GM12878 (cell line): ENCODE measurements around the gene MYO3A. TPM values are rescaled to one million over a fixed set of nuclear protein-coding genes. Genes with fewer than 3 reads are reported as not detected.
A peak's percentile ranks its signal among the peaks of the same experiment; 100 is the strongest.

ENCODE experiments used
- ATAC-seq: fragments of 200-7000 bp; cut with Tn5 transposase; 3 replicates; pipeline ENCODE4 v1.9.1; 2020; ENCODE audit warnings: mild to moderate bottlenecking, moderate library complexity
- BruUV-seq: library from RNA; stranded (reverse); fragments of 400-500 nt; replicated peaks from 2 replicates; lab custom pipeline; 2021; lab: Mats Ljungman, UMichigan
- CTCF ChIA-PET: fragments of 300-600 bp; sonication (Branson Sonifier 250); formaldehyde crosslinking; extraction: SDS; loops from one replicate; lab custom pipeline; 2021; ENCODE audit warnings: inconsistent platforms; lab: Yijun Ruan, JAX
- POLR2A ChIA-PET: fragments of 350-600 bp; formaldehyde crosslinking; extraction: SDS; loops from one replicate; lab custom pipeline; 2021; ENCODE audit warnings: inconsistent platforms; lab: Charles Lee
- RAD21 ChIA-PET: fragments of 300-600 bp; sonication (Branson Sonifier 250); formaldehyde crosslinking; loops from one replicate; lab custom pipeline; 2023; ENCODE audit warnings: antibody characterized with exemption; ENCODE audit not compliant: unreplicated experiment; lab: Charles Lee
- SMC1A ChIA-PET: fragments of 300-600 bp; sonication (Branson Sonifier 250); formaldehyde crosslinking; loops from one replicate; lab custom pipeline; 2023; ENCODE audit not compliant: unreplicated experiment, uncharacterized antibody; lab: Charles Lee
- DNase-seq: peaks from one replicate; pipeline ENCODE4 v3.0.0-alpha.2; 2011; ENCODE audit warnings: low read depth, low spot score
- FAIRE-seq: peaks from 3 replicates; lab custom pipeline; 2011; peaks lifted over from hg19 to GRCh38; lab: Jason Lieb, UNC
- H2AFZ ChIP-seq: 2 replicates; pipeline ENCODE4 v1.6.0; 2011; ENCODE audit warnings: low read depth, low read length, control low read depth; ENCODE audit not compliant: control insufficient read depth
- H3K27ac ChIP-seq: 2 replicates; pipeline ENCODE4 v1.5.1; 2011; ENCODE audit warnings: control low read depth; ENCODE audit not compliant: control insufficient read depth, insufficient read depth
- H3K27me3 ChIP-seq, 2 experiments: replicated peaks in 1 of 2; 2 replicates each; pipeline versions ENCODE4 v1.6.0 to v1.6.1; 2011; ENCODE audit warnings: low read length in 1 of 2; ENCODE audit not compliant: control insufficient read depth in 2 of 2, insufficient read depth in 2 of 2
- H3K36me3 ChIP-seq, 2 experiments: 2 replicates each; pipeline ENCODE4 v1.5.1; 2011; ENCODE audit warnings: low read length in 1 of 2; ENCODE audit not compliant: control insufficient read depth in 2 of 2, insufficient read depth in 2 of 2
- H3K4me1 ChIP-seq: 2 replicates; pipeline ENCODE4 v1.6.1; 2011; ENCODE audit warnings: mild to moderate bottlenecking, low read length, moderate library complexity, mixed read lengths; ENCODE audit not compliant: control insufficient read depth, insufficient read depth
- H3K4me2 ChIP-seq: 2 replicates; pipeline ENCODE4 v1.6.0; 2011; ENCODE audit warnings: control low read depth; ENCODE audit not compliant: control insufficient read depth, insufficient read depth
- H3K4me3 ChIP-seq: fragments of 200-600 bp; sonication (generic); 2 replicates; pipeline ENCODE4 v1.5.1; 2016
- H3K79me2 ChIP-seq: 2 replicates; pipeline ENCODE4 v1.6.0; 2011; ENCODE audit warnings: low read length; ENCODE audit not compliant: control insufficient read depth, insufficient read depth
- H3K9ac ChIP-seq: 2 replicates; pipeline ENCODE4 v1.8.0; 2011; ENCODE audit warnings: low read length, control low read depth, mixed read lengths; ENCODE audit not compliant: control insufficient read depth, insufficient read depth
- H3K9me3 ChIP-seq: replicated peaks from 3 replicates; pipeline ENCODE4 v1.5.1; 2011; ENCODE audit warnings: mild to moderate bottlenecking, low read length; ENCODE audit not compliant: control insufficient read depth, insufficient read depth
- H4K20me1 ChIP-seq: 2 replicates; pipeline ENCODE4 v1.6.0; 2011; ENCODE audit not compliant: control insufficient read depth, insufficient read depth
- ATF2 ChIP-seq: IDR thresholded peaks from 2 replicates; pipeline ENCODE4 v1.6.1; 2012; ENCODE audit warnings: low read length, inconsistent platforms
- BACH1 ChIP-seq: fragments of 450-650 bp; IDR thresholded peaks from 2 replicates; pipeline ENCODE4 v1.6.1; 2017; ENCODE audit warnings: mild to moderate bottlenecking, borderline replicate concordance
- CEBPZ ChIP-seq: fragments of 150-350 bp; IDR thresholded peaks from 2 replicates; pipeline ENCODE4 v1.6.1; 2016; ENCODE audit warnings: low read depth, low read length
- GABPA ChIP-seq: IDR thresholded peaks from 2 replicates; pipeline ENCODE4 v1.6.1; 2014; ENCODE audit warnings: antibody characterized with exemption, low read depth, mild to moderate bottlenecking, inconsistent platforms
- IRF5 ChIP-seq: fragments of 450-650 bp; IDR thresholded peaks from 2 replicates; pipeline ENCODE4 v1.6.1; 2017; ENCODE audit warnings: borderline replicate concordance
- JUNB ChIP-seq: IDR thresholded peaks from 2 replicates; pipeline ENCODE4 v1.6.1; 2016; ENCODE audit warnings: antibody characterized with exemption, mild to moderate bottlenecking
- MEF2A ChIP-seq: IDR thresholded peaks from 2 replicates; pipeline ENCODE4 v1.6.1; 2011; ENCODE audit warnings: low read depth, mild to moderate bottlenecking, low read length, moderate library complexity; ENCODE audit not compliant: insufficient read depth
- NFIC ChIP-seq: IDR thresholded peaks from 2 replicates; pipeline ENCODE4 v1.6.1; 2012; ENCODE audit warnings: low read depth, mild to moderate bottlenecking, inconsistent platforms, low read length, moderate library complexity
- RUNX3 ChIP-seq: IDR thresholded peaks from 2 replicates; pipeline ENCODE4 v1.6.1; 2012; ENCODE audit warnings: low read length, inconsistent platforms
- STAT1 ChIP-seq: fragments of 450-650 bp; conservative IDR thresholded peaks from 2 replicates; pipeline ENCODE4 v1.6.1; 2014; ENCODE audit warnings: antibody characterized with exemption, mild to moderate bottlenecking
- SUPT20H ChIP-seq: IDR thresholded peaks from 2 replicates; pipeline ENCODE4 v1.6.1; 2011; ENCODE audit warnings: low read depth, mild to moderate bottlenecking, low read length, moderate library complexity, borderline replicate concordance; ENCODE audit not compliant: control insufficient read depth
- ZNF384 ChIP-seq: IDR thresholded peaks from 2 replicates; pipeline ENCODE4 v1.6.1; 2012; ENCODE audit warnings: low read depth, mild to moderate bottlenecking, low read length, improper control_type of control experiment, borderline replicate concordance
- WGBS: methylation state at CpG from one replicate; pipeline ENCODE4 v1.1.6; 2016; ENCODE audit warnings: low lambda C conversion rate; ENCODE audit not compliant: insufficient replicate concordance, insufficient coverage; ENCODE audit errors: missing lambda C conversion rate; 5-methylcytosine and 5-hydroxymethylcytosine counted together
- in situ Hi-C: fragments of 300-500 bp; cut with MboI; formaldehyde crosslinking; loops from 9 replicates; pipeline ENCODE4 v1.14.3; 2018; ENCODE audit warnings: mixed read lengths
- intact Hi-C: fragments of 100-400 bp; cut with micrococcal nuclease; formaldehyde crosslinking; loops from one replicate; pipeline ENCODE4 v1.14.2; 2022; ENCODE audit not compliant: unreplicated experiment
- polyA plus RNA-seq, 11 experiments: library from polyadenylated mRNA; depleted of rRNA in 4 of 11; unstranded in 6 of 11; stranded (reverse) in 5 of 11; fragments of >200 nt; fragmentation: Nextera tagmentation in 4 of 11; fragmentation: Illumina TruSeq in 1 of 11; extraction: Ambion mirVana in 4 of 11; extraction: Trizol in 1 of 11; gene quantifications; 1 replicate in 1 of 11; 2 replicates in 10 of 11; pipeline versions ENCODE4 v1.2.1 to v1.2.3, GENCODE V29; 2011 to 2016; ENCODE audit warnings: inconsistent platforms in 2 of 11, missing spikeins in 2 of 11, low read depth in 1 of 11
- total RNA-seq, 4 experiments: library from RNA; depleted of rRNA in 3 of 4; stranded (reverse); fragments of >200 nt in 3 of 4; fragmentation: Illumina TruSeq in 1 of 4; extraction: Trizol in 1 of 4; gene quantifications; 2 replicates each; pipeline versions ENCODE4 v1.2.1 to v1.2.3, GENCODE V29; 2013 to 2021

Gene MYO3A
- total and polyA plus RNA-seq, 10 of the 15 experiments (the other 5 are each of a cell fraction or from before 2014, with no cell fraction given), result not detected

GRCh38 chr10:25954851-25955250, 20.8 kb downstream of the MYO3A start:
- Histone ChIP-seq H3K4me3 (no peak overlapping the region), H4K20me1 (no peaks in the 10 kb centered on the region), H3K79me2 (no peaks in the 10 kb centered on the region), H3K9ac (no peak overlapping the region), H3K4me2 (no peak overlapping the region), H3K27ac (no peak overlapping the region), H2AFZ (no peak overlapping the region), H3K36me3 (no peaks in the 10 kb centered on the region)
- DNase-seq (no peak), ATAC-seq (no peak), FAIRE-seq (no peak)
- POLR2A ChIA-PET, result no interaction called here
- WGBS, result 0% methylated on average over 1 of the region's 1 CpG
- in situ Hi-C loops, result no loop called here
- CTCF ChIA-PET, result no interaction called here
- peak; percentile 73 for TF ChIP-seq RUNX3
- TF ChIP-seq STAT1, result no peak
- no peak for TF ChIP-seq SUPT20H
- peak; percentile 40; the same call in 1 of the 2 replicates for TF ChIP-seq NFIC
- TF ChIP-seq JUNB, result peak; percentile 62
- no peak for TF ChIP-seq BACH1
- no peak for TF ChIP-seq GABPA
- TF ChIP-seq CEBPZ, result no peak
- no peak for TF ChIP-seq ZNF384
- TF ChIP-seq MEF2A, result peak; percentile 53; the same call in 1 of the 2 replicates
- no peak for TF ChIP-seq IRF5
- 0 out of 2 replicates have a peak, but pooled peaks have one; percentile 28 for TF ChIP-seq ATF2
- TF ChIP-seq, all 136 proteins: peak for 5
- no peaks in the 10 kb centered on the region for H3K9me3 ChIP-seq
- no TSS peak for BruUV-seq
- intact Hi-C loops, result no loop called here
- H3K27me3 ChIP-seq, result no peaks in the 10 kb centered on the region
- ChIA-PET SMC1A (no interaction called here), RAD21 (no interaction called here)
- no peaks in the 10 kb centered on the region for H3K4me1 ChIP-seq
